Stomach (tissue), 4 donors: ENCODE data around the gene GRK4.

Source experiments
- CTCF ChIP-seq, 7 experiments: fragments of 450-650 bp in 4 of 7; fragments of 200-600 bp in 3 of 7; sonication (generic) in 3 of 7; IDR thresholded peaks; one replicate each; pipeline ENCODE4 v1.5.1; 2016 to 2019; ENCODE audit warnings: antibody characterized with exemption in 7 of 7, control low read depth in 2 of 7, mild to moderate bottlenecking in 1 of 7
- POLR2A ChIP-seq, 4 donors: fragments of 450-650 bp; IDR thresholded peaks; one replicate each; pipeline ENCODE4 v1.6.1; 2016; ENCODE audit warnings: antibody characterized with exemption in 4 of 4, control low read depth in 2 of 4, mild to moderate bottlenecking in 1 of 4, moderate library complexity in 1 of 4

GRCh38 chr4:3067473-3068001 lies 104.2 kb downstream of the GRK4 start:
- TF ChIP-seq CTCF (IDR thresholded peaks at IDR 0.05), result no peak
- TF ChIP-seq POLR2A (IDR thresholded peaks at IDR 0.05), result no peak
